ENCODE measurements around the gene RPTN.
A peak's percentile ranks its signal among the peaks of the same experiment; 100 is the strongest.

The RPTN gene, protein sequence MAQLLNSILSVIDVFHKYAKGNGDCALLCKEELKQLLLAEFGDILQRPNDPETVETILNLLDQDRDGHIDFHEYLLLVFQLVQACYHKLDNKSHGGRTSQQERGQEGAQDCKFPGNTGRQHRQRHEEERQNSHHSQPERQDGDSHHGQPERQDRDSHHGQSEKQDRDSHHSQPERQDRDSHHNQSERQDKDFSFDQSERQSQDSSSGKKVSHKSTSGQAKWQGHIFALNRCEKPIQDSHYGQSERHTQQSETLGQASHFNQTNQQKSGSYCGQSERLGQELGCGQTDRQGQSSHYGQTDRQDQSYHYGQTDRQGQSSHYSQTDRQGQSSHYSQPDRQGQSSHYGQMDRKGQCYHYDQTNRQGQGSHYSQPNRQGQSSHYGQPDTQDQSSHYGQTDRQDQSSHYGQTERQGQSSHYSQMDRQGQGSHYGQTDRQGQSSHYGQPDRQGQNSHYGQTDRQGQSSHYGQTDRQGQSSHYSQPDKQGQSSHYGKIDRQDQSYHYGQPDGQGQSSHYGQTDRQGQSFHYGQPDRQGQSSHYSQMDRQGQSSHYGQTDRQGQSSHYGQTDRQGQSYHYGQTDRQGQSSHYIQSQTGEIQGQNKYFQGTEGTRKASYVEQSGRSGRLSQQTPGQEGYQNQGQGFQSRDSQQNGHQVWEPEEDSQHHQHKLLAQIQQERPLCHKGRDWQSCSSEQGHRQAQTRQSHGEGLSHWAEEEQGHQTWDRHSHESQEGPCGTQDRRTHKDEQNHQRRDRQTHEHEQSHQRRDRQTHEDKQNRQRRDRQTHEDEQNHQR

DNA sequence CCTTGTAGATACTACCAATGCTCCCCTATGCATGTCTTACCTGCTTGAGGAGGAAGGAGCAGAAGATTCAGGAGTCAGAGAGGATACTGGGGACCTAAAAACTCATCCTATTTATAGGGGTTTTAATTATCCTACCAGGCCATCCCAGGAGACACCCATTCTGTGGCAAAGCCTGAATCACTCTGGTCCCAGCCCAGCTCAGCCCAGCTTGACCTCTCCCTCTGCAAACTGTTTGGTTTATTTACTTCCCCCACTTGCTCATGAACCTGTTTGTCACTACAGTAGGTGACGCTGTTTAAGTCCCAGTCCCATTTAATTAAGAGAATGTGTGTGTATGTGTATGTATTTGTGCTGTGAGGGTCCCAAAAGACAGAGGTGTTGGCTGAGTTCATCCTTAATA lies at the start of gene RPTN:
RPTN (minus strand) TSS at position 85 of the 400 bp plus-strand sequence. CDS start 1,339 bp downstream, outside the sequence.
- DNase-seq (ENCODE audit: low read depth in 2 of 2): no peak

DNA sequence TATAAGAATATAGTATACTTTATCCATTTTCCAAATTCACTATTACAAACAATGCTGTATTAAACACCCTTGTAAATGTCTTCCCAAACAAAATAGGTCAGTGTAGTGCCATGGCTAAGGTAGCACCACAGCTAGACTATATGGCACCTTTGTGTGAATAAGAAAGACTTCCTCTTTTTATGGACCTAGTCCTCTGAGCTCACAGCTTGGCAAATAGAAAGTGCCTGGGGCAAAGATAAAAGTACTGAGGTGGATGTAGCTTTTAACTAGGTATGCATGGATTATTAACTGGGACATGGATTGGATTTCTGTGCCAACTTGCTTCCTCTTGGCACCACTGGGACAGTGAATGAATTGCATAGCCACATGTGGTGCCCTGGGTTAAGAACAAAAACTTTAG lies 40.0 kb upstream of the RPTN start:
- DNase-seq (ENCODE audit: low read depth in 2 of 2): no peak

DNA sequence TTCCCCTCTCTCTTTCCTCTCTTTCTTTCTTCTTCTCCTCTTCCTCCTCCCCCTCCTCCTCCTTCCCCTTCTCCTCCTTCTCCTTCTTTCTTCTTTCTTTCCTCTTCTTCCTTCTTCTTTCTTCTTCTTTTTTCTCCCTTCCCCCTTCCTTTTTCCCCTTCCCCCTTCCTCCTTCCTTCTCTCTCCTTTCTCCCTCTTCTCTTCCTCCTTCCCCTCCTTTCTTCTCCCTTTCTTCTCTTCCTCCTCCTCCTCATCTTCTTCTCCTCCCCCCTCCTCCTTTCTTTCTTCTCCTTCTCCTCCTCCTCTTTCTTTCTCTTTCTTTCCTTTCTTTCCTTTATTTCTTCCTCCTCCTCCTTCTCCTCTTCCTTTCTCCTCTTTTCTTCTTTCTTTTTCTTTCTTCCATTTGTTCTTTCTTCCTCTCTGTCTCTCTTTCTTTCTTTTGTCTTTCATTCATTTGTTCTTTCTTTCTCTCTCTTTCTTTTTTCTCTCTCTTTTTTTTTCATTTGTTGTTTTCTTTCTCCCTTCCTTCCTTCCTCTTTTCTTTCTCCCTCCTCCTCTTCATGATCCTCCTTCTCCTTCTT lies 38.4 kb upstream of the RPTN start:
- no peak for DNase-seq (ENCODE audit: low read depth in 2 of 2)

DNA sequence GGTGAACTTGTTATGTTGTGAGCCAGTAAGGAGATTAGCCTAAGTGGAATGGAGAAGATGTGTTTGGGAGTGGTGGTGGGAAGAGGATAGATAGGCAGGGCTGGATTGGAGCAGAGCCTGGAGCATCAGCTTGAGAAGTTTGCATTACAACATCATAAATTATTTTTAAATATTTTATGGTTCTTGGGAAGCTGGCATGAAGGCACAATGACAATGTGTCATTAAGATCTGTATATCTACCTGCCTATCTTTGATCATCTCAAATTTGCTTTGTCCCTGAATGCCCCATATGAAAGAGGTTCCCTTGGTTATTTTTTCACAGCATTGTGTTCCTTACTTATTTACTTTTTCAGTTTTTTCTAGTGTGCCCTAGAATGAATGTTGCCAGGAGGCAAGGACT lies 32.7 kb upstream of the RPTN start:
- no peak for DNase-seq (ENCODE audit: low read depth in 2 of 2)

DNA sequence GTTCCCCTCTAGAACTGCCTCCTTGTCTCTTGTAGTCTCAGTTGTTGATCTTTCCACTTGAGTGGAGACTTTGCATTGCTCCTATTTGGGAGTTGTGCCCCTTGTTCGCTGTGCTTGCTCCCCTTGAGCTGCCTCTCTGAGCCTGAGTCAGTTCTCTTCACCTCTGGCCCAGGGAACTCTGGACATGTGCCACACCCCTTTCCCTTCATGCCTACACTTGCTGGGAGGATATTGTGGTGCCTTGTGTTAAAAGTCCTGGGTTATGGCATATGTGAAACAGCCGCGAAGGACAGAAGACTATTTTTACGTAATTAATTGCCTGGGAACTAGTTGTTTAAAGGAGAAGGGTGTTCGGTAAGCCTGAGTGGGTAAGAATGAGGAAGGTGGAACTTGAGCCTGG lies 32.2 kb upstream of the RPTN start:
- DNase-seq (ENCODE audit: low read depth in 2 of 2): no peak

DNA sequence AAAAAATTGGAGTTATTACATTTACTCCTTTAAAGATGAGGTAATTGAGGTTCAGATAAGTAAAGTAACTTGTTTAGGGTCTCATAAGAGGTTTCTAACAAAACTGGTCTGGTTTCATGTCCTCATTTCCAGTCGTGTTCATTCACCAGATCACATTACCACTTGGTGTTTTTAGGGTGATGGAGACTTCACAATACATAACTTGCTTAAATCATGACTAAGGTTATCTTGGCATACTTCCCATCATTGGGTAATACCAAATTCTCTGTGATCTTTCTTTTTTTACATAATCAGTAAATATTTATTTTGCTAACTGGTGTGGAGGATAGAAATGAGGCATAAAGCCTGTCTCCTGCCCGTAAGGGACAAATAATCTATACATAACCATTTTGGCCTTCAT lies 31.6 kb upstream of the RPTN start:
- no peak for DNase-seq (ENCODE audit: low read depth in 2 of 2)

DNA sequence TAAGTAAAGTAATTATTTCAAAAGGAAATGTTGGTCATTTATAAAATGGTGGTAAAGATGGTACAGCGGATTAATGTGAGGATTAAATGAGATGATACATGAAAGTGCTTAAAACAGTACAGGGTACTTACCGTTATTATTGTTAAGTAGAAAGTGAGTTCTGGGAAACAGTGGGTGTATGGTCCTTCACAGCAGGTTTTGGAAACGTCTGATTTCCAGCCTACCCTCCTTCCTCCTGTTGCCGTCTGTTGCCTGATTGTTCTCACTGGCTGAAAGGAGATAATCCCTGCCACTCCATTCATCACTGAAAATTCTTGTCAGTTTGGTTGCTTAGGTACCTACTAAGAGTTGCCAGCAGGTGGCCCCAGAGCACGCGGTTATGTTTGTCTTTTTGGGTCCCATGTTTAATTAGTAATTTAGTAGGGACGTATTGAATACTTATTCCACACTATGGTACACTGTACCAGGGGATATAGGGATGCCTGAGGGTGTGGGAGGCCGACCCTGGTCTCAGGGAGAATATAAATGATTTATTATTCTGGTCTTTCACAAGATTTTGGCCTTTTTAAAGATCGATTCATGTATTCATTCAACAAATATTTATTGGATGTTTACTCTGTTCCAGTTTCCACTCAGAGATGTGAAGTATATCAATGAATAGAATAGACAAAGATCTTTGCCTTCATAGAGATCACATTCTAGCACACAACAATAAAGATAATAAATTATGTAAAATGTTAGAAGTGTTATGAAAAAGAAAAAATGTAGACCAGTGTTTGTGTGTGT lies 30.8 kb upstream of the RPTN start:
- DNase-seq (ENCODE audit: low read depth in 2 of 2): peak; percentile 36 to 39

DNA sequence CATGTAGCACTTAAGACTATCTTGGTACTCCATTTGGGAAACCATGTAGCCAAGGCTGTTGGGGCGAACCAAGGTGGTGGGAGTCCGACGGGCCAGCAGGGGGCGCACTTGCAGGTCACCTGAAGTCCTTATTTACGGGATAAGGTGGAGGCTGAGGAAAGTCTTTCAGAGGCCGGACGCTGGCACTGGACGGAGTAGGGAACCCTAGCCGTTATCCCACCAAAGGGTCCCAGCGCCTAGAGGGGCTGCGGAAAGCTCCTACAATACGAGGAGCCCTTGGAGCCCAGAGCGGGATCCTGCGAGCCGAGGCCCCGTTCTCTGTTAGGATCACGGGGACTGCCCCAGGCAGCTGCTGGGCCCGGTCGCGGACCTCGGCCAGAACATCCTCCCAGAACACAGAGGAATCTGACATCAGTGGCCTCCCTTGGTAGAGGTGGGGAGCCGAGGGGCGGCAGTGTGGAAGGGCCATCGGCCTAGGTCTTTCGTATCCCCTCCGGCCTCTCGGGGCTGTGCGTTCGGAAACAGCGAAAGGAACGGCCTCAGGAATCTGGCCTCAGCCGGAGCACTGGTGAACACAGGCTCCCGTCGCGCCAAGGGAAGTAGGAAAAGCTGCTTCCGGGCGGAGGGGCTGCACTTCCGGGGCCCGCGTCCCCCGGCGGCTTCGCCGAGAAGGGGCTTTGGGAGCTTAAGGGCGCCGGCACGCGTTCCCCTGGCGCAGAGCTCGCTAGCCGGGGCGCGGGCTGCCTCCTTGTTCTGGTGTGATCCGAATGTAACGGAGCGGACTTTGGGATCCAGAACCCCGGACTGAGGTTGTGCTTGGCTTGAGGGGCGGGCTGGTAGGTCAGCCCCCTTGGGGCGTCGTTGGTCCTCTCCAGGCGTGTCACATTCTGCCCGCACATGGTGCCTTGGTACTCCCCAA lies 29.9 kb upstream of the RPTN start:
- peak; percentile 67 to 72 for DNase-seq (ENCODE audit: low read depth in 2 of 2)

DNA sequence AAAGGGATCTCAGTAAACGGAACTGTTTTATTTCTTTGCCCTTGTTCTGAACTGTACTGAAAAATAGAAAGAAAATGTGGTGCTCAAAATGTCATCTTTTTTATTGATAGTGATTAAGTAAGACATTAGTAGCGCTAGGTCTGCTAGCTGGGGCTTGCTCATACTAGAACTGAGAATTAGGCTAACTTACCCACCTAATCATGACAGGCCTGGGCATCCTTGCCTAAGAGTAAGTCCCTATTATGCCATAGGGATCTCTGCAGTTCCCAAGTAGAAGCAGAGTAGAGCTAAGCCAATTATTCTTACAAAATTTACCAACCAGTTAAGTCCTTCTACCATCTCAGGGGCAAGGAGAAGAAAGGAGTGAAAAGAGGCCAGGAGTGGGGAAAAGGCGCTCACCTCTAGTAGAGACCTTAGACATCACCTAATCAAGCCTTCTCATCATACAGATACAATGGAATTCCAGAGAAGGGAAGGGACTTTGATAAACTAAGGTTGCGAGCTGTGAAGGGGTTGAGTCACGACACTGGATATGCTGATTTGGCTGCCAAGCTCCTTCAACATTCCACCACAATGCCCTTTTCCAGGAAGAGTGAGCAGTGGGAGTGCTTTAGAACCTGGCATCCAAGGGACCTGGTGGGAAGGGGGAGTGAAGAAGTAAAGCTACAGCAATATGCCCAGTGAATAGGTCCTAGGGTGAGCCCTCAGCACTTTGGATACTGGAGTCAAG lies 27.7 kb upstream of the RPTN start:
- no peak for DNase-seq (ENCODE audit: low read depth in 2 of 2)

DNA sequence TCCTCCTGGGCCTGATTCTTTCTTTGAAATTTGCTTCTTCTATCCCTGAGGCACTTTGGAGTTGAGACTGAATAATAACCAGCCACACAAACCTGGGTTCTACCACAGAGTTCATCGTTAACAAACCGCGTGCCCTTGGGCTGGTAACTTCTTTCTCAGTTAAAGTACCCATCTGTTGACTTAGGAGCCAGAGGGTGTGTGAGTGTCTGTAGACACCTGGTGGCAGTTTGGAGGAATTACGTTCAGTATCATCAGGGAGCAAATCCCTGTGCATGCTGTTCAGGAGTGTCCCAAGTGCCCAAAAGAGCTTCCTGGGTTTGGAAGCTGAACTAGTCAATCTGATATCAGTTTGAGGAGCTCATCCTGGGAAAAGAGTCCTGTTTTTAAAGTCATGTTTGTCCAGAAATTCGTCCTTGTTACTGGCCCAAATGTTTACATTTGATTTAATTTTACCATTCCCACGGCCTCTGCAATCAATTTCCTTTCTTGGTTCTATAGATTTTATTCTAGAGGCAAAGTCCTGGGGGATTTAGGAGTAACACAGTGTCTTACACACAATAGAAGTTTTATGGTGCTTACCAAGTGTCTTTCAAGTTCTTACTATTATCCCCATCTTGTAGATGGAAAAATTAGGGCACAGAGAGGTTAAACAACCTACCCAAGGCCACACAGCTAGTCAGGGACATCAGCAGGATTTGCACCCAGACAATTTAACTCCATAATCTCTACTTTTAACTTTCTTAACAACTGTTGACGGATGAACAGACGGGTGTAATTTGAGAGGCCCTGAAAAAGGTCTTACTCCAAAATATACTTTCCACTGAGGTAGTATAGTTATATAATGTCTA lies 26.7 kb upstream of the RPTN start:
- DNase-seq (ENCODE audit: low read depth in 2 of 2): peak in 1 of 2 donors; percentile 7

DNA sequence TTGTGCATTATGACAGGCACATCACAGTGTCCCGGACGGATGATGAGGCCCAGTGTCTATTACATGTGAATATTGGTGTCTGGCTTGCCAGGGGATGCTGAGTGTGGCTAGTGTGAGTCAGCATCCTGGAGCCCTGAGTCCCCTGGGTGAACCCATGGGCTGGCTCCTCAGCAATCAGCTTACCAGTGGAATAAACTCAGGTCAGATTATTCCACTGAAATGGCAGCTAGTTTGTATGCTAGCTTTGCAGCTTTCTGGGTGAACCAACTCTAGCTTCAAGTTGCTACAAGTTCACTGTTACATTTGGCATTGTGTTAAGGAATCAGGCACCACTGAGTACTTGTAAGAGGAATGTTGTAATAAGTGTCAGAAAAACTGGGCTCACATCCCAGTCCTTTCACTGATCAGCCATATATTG lies 23.9 kb upstream of the RPTN start:
- DNase-seq (ENCODE audit: low read depth in 2 of 2): no peak

DNA sequence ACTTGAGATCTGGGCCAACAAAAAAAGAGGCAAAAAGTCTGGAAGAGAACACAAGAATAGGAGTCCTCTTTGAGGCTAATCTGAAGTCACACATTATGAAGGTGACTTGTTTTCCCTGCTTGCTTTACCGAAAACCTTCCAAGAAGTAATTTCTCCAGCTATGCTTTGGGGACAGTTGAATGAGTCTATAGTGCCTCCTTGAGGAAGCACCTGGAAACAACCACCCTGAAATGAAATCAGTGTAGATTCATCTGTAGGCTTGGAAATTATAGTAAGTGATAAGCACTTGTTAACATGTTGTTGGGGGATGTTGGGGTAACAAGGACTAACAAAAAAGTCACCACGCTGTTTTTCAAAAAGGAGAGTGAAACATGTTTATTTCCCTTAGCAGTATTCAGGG lies 23.4 kb upstream of the RPTN start:
- DNase-seq (ENCODE audit: low read depth in 2 of 2): no peak

DNA sequence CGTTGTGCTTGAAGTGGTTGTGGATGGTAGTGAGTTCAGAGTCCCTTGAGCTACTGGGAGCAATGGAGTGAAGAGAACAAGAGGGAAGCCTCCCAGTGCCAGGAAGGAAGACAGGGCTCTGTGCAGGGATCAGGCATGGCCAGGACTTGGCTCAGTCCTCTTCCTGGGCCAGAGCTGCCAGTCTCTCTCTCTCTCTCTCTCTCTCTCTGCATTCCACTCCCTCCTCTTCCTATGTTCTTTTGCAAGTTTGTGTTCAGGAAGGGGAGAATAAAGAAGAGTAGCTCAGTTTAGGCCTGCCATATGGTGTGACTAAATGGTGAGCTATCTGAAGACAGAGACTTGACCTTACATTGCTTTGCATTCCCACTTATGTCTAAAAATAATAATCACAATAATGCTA lies 20.5 kb upstream of the RPTN start:
- no peak for DNase-seq (ENCODE audit: low read depth in 2 of 2)

DNA sequence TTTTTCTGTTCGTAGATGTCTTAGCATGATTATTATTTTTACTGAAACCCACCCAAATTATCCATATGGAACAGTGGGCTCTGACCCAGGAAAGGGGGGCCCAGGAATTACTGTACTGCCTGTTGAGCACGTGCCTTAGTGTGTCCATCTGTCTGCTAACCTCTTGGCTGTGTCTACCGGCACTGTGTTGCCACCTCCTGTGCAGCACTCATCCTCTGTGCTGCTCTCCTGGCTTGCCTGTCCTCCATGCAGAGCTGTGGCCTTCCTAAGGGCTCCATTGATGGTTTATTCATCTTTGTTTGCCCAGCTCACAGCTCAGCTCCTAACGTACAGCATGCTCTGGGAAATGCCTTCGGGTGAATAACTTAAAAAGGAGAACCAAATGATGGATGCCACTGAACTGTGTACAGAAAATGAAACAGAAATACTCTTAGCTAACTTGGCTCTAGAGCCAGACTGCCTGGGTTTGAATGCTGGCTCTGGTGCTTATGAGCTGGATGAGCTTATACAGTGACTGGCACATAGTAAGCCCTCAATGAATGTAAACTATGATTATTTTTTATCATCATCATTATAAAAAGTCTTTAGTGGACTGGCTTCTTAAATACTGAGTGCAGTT lies 11.4 kb upstream of the RPTN start:
- DNase-seq (ENCODE audit: low read depth in 2 of 2): no peak

DNA sequence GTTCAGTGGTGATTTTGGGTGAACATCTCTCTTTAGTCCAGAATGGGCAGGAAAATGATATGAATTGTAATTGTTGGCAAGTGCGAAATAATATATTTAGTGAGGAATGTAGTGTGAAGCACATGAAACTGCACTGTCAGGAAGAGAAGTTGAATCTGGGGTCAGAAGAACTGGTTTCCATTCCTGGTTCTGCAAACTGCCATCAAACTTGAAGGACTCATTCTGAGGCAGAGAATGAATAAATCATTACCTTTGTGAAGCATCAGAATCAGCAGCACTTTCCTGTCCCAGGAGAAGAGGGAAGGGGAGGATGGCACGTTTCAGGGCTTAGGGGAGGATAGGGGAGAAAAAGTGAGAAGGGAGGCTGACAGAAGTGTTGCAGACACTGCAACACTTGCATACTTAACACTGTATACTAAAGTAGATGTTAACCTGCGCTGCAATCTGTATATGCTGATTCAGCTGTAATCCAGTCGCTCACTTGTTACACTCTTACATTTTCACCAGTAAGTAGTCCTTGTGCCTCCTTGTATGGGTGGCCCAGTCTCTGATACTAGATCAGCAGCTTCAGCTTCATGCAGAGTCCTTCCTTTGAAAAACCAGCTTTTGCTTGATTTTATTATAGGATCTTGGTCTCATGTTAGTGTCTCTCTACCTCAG lies 10.5 kb upstream of the RPTN start:
- no peak for DNase-seq (ENCODE audit: low read depth in 2 of 2)

DNA sequence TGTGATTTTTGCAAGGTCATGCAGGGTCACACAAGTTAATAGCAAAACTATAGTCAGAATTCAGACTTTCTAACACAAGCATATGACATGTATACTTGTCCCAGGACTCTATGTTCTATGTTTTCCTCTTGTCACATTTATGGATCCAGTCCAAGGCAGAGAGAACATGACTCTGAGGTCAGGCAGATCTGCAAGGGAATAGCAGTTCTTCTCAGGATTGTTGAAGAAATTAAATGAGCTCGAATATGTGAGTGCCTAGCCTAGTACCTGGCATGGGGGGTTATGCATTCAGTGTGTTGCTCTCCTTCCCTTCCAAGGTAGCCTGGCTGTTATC lies 9.5 kb upstream of the RPTN start:
- no peak for DNase-seq (ENCODE audit: low read depth in 2 of 2)

DNA sequence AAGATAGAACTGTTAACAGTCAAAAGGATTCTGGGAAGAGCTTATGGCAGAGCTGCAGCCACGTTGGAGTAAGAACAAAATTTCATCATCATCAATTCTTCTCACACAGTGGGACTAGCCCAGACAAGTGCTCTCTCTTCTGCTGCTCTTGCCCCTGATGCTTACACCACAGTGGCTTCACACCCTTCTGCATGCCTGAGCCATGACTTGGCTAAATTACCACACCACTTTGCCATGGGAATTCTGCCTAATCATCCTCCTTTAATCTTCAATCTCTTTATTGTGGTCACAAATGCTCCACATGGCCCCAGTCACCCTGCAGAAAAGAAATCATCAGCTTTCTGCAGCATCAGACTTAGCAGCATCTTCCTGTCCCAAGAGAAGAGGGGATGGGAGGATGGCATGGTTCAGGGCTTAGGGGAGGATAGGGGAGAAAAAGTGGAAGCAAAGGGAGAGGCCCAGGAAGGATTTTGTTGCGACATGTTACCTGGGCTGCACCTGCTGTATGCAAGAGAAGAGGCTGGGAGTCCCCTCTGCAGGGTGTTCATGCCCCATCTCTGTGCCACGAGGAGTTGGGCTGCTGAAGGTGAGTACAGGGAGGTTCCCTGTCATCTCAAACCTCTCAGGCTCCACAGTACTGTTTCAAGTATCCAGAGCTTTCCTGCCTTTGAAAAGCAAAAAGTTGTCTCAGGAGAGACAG lies 9.0 kb upstream of the RPTN start:
- DNase-seq (ENCODE audit: low read depth in 2 of 2): no peak

DNA sequence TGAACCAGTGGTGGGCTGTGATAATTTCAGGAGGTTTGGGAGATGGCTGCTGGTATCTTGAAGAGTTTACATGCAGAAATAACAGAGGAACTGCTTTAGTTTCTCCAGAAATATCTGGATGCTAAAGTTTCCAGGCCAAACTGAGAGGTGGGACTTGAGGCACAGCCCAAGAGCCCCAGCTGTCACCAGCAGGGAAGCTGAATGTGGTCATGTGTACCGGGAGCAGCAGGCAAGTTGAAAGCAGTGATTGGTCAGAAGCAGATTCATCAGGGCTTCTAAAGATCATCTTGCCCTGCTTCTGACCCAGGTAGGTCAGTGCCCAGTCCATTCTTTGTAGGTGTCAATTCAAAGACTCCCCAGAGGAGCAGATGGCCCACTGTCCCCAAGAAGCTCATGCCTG lies 7.9 kb upstream of the RPTN start:
- no peak for DNase-seq (ENCODE audit: low read depth in 2 of 2)

All from stimulated activated CD8-positive, alpha-beta memory T cell treated with anti-CD3 and anti-CD28 coated beads, Interleukin-2, amount 100 ng/mL, for 1 hour (primary cell).